Astrocyte of the spinal cord (primary cell): ENCODE results near the gene MAF.

Experiments used
- DNase-seq: peaks from one replicate; pipeline ENCODE4 v3.0.0; 2011; ENCODE audit warnings: low read depth, low spot score
- H3K4me3 ChIP-seq: 2 replicates; pipeline ENCODE4 v1.5.1; 2011; ENCODE audit warnings: low read depth, mild to moderate bottlenecking, low read length, moderate library complexity
- CTCF ChIP-seq: IDR thresholded peaks from 2 replicates; pipeline ENCODE4 v1.5.1; 2012; ENCODE audit warnings: low read depth, mild to moderate bottlenecking, low read length, inconsistent platforms
- in situ Hi-C: cut with HindIII; loops from 2 replicates; pipeline ENCODE4 v1.10.0; 2017; ENCODE audit warnings: low sequenced_read_pairs

MAF gene

GRCh38 chr16:79600638-79601091 is at the start of gene MAF:
Gene MAF, minus strand, starts transcription at chr16:79600737. Its CDS starts 835 bp downstream, at chr16:79599902.
- peak within 1 kb of the TSS; percentile 61 for H3K4me3 ChIP-seq
- no peak for TF ChIP-seq CTCF
- in situ Hi-C loops, result no loop called here
- DNase-seq, result peak; percentile 90

- in situ Hi-C loops, result no loop called here
- no peak for DNase-seq
- H3K4me3 ChIP-seq, result no peak overlapping the region
- no peak for TF ChIP-seq CTCF
These were observed 48.3 kb upstream of the MAF start for GRCh38 chr16:79648826-79649225.

GRCh38 chr16:79647586-79647985 is 47.0 kb upstream of the MAF start:
- no peak for TF ChIP-seq CTCF
- in situ Hi-C loops, result no loop called here
- DNase-seq, result no peak
- H3K4me3 ChIP-seq, result no peak overlapping the region

GRCh38 chr16:79645701-79646100 is 45.2 kb upstream of the MAF start:
- DNase-seq, result no peak
- H3K4me3 ChIP-seq, result no peak overlapping the region
- TF ChIP-seq CTCF, result no peak
- in situ Hi-C loops, result no loop called here

- H3K4me3 ChIP-seq, result no peak overlapping the region
- in situ Hi-C loops, result no loop called here
- TF ChIP-seq CTCF, result no peak
- no peak for DNase-seq
These were observed 44.6 kb upstream of the MAF start for GRCh38 chr16:79644971-79645667.

- no peak overlapping the region for H3K4me3 ChIP-seq
- in situ Hi-C loops, result no loop called here
- DNase-seq, result no peak
- TF ChIP-seq CTCF, result no peak
These were observed 42.1 kb upstream of the MAF start for GRCh38 chr16:79642652-79643051.
